ENCODE data around the gene CERT1. TPM values are rescaled to one million over a fixed set of nuclear protein-coding genes. Genes with fewer than 3 reads are reported as not detected.

The CERT1 gene
- total RNA-seq, 1 donor from 2014 or later = 38.3 TPM

DNA sequence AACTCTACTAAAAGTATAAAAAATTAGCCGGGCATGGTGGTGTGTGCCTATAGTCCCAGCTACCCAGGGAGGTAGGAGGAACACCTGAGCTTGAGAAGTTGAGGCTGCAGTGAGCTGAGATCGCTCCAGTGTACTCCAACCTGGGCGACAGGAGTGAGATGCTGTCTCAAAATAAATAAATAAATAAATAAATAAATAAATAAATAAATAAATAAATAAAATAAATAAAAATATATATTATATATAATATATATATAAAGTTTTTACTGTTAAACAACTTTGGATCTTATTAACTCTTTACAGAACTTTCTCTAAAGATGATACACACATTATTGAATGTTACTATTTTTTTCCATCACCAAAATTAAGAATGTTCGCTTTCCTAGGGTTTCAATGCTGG is 136.0 kb downstream of the CERT1 start:
- peaks cover 17% of the 10 kb centered on the region for H3K36me3 Mint-ChIP-seq
- no peaks in the 10 kb centered on the region for H3K27me3 Mint-ChIP-seq (ENCODE audit: low read depth)
- no peak overlapping the region for H3K27ac Mint-ChIP-seq
- TF ChIP-seq, protein P1, sequence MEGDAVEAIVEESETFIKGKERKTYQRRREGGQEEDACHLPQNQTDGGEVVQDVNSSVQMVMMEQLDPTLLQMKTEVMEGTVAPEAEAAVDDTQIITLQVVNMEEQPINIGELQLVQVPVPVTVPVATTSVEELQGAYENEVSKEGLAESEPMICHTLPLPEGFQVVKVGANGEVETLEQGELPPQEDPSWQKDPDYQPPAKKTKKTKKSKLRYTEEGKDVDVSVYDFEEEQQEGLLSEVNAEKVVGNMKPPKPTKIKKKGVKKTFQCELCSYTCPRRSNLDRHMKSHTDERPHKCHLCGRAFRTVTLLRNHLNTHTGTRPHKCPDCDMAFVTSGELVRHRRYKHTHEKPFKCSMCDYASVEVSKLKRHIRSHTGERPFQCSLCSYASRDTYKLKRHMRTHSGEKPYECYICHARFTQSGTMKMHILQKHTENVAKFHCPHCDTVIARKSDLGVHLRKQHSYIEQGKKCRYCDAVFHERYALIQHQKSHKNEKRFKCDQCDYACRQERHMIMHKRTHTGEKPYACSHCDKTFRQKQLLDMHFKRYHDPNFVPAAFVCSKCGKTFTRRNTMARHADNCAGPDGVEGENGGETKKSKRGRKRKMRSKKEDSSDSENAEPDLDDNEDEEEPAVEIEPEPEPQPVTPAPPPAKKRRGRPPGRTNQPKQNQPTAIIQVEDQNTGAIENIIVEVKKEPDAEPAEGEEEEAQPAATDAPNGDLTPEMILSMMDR (IDR thresholded peaks at IDR 0.05; ENCODE audit: unreplicated experiment) = no peak
- H3K9me3 Mint-ChIP-seq = no peaks in the 10 kb centered on the region
- peaks cover 19% of the 10 kb centered on the region for H3K4me1 Mint-ChIP-seq
- no peak for DNase-seq (ENCODE audit: low spot score in 2 of 2, unreplicated experiment in 2 of 2)
- H3K4me3 Mint-ChIP-seq = no peak overlapping the region

DNA sequence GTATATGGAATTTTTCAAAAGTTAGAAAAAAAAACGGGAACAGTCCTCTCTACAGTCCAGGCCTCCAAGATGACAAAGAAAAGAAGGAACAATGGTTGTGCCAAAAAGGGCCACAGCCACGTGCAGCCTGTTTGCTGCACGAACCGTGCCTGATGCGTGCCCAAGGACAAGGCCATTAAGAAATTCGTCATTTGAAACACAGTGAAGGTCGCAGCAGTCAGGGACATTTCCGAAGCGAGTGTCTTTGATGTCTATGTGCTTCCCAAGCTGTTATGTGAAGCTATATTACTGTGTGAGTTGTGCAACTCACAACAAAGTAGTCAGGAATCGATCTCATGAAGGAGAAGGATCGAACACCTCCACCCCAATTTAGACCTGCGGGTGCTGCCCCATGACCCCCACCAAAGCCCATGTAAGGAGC is 137.0 kb downstream of the CERT1 start:
- Mint-ChIP-seq H3K4me1 (peaks cover 19% of the 10 kb centered on the region), H3K4me3 (no peak overlapping the region), H3K27ac (peak overlapping the region; percentile 78), H3K36me3 (peaks cover 10% of the 10 kb centered on the region), H3K27me3 (ENCODE audit: low read depth) (no peaks in the 10 kb centered on the region), H3K9me3 (no peaks in the 10 kb centered on the region)
- TF ChIP-seq, protein P1 (IDR thresholded peaks at IDR 0.05; ENCODE audit: unreplicated experiment) = no peak
- no peak for DNase-seq (ENCODE audit: low spot score in 2 of 2, unreplicated experiment in 2 of 2)

DNA sequence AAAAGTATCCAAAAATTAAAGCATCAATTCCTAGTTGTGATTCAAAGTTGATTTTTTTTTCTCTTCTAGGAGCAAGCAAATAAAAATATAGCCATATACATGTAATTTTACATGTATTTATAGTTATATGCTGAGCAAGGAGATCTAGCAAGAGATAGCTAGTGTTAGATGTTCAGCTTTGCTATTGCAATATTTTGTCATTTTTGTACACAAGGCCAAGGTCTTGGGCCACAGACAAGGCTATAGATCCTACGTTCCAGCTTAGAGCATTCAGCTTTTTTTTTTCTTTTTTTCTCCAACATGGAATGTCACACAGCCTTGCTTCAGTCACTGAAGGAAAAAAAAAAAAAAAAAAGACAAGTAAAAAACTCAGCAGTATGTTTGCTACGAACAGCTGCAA is 137.6 kb downstream of the CERT1 start:
- Mint-ChIP-seq H3K4me3 (no peak overlapping the region), H3K36me3 (peaks cover 4% of the 10 kb centered on the region), H3K27me3 (ENCODE audit: low read depth) (no peaks in the 10 kb centered on the region), H3K9me3 (no peaks in the 10 kb centered on the region), H3K27ac (no peak overlapping the region), H3K4me1 (peaks cover 19% of the 10 kb centered on the region)
- DNase-seq (ENCODE audit: low spot score in 2 of 2, unreplicated experiment in 2 of 2) = no peak
- TF ChIP-seq, protein P1 (IDR thresholded peaks at IDR 0.05; ENCODE audit: unreplicated experiment) = no peak

DNA sequence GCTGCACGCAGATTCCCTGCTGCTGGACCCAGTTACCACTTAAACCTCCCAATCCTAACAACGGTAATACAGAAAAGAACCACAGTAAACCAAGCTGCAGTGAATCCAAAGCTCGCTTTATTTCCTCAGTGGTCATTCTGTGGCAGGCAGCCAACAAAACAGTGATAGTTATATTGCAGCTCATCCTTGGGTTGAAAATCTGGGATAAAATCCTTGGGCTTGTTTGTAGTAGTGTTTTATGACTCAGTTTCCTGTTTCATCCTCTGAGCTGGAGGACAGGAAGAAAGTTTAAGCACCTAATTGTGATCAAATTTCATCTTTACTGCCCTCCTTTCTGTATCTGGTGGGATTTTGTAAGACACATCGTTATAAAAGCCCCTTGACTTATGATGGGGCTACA is 143.0 kb downstream of the CERT1 start:
- no peaks in the 10 kb centered on the region for H3K27me3 Mint-ChIP-seq (ENCODE audit: low read depth)
- H3K36me3 Mint-ChIP-seq = no peaks in the 10 kb centered on the region
- DNase-seq (ENCODE audit: low spot score in 2 of 2, unreplicated experiment in 2 of 2) = no peak
- no peak overlapping the region for H3K27ac Mint-ChIP-seq
- H3K9me3 Mint-ChIP-seq = no peaks in the 10 kb centered on the region
- H3K4me3 Mint-ChIP-seq = no peak overlapping the region
- TF ChIP-seq, protein P1 (IDR thresholded peaks at IDR 0.05; ENCODE audit: unreplicated experiment) = no peak
- peaks cover 4% of the 10 kb centered on the region for H3K4me1 Mint-ChIP-seq

DNA sequence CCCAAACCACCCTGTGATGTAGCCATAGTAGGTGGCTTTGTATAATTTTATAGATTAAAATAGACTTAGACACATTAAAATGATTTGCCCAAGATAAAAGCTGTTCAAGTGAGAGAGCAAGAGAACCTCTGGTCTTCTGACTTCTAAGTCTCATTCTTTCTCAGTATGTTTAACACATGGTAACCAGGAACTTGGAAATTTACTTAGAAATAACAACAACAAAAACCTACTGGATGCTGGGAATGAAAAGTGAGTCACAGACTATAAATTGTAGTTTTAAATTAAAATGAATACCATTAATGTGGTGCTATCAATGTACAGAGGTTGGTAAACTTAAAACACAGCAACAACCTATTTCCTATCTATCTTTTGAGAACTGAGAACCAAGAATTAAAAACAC is 144.0 kb downstream of the CERT1 start:
- H3K4me1 Mint-ChIP-seq = peaks cover 4% of the 10 kb centered on the region

More for the DNA sequence above, 144.0 kb downstream of the CERT1 start:
- H3K36me3 Mint-ChIP-seq = no peaks in the 10 kb centered on the region
- TF ChIP-seq, protein P1 (IDR thresholded peaks at IDR 0.05; ENCODE audit: unreplicated experiment) = no peak
- no peaks in the 10 kb centered on the region for H3K9me3 Mint-ChIP-seq
- H3K27ac Mint-ChIP-seq = no peak overlapping the region
- DNase-seq (ENCODE audit: low spot score in 2 of 2, unreplicated experiment in 2 of 2) = no peak
- H3K4me3 Mint-ChIP-seq = no peak overlapping the region
- no peaks in the 10 kb centered on the region for H3K27me3 Mint-ChIP-seq (ENCODE audit: low read depth)
